ENCODE results near the gene ASS1.

ASS1 gene

GRCh38 chr9:130407916-130408663 is 36.7 kb upstream of the ASS1 start:
- H3K4me1 ChIP-seq (ENCODE audit: control insufficient read depth, insufficient read depth, low read length) = no peaks in the 10 kb centered on the region
- no peak overlapping the region for H3K4me3 ChIP-seq (ENCODE audit: low read depth, low read length)
- no peaks in the 10 kb centered on the region for H3K27me3 ChIP-seq (ENCODE audit: control insufficient read depth, insufficient read depth, low read length)
- H3K9me3 ChIP-seq (ENCODE audit: control insufficient read depth, insufficient read depth, low read length) = no peaks in the 10 kb centered on the region
- no peaks in the 10 kb centered on the region for H3K36me3 ChIP-seq (ENCODE audit: control insufficient read depth, insufficient read depth, low read length)
- H3K9ac ChIP-seq (ENCODE audit: low read depth, low read length) = no peak overlapping the region

- no peaks in the 10 kb centered on the region for H3K36me3 ChIP-seq (ENCODE audit: control insufficient read depth, insufficient read depth, low read length)
Observed at GRCh38 chr9:130408669-130409068, 36.1 kb upstream of the ASS1 start.

GRCh38 chr9:130409246-130409645 is 35.5 kb upstream of the ASS1 start:
- H3K9ac ChIP-seq (ENCODE audit: low read depth, low read length) = no peak overlapping the region
- H3K4me1 ChIP-seq (ENCODE audit: control insufficient read depth, insufficient read depth, low read length) = no peaks in the 10 kb centered on the region
- H3K27me3 ChIP-seq (ENCODE audit: control insufficient read depth, insufficient read depth, low read length) = no peaks in the 10 kb centered on the region
- H3K4me3 ChIP-seq (ENCODE audit: low read depth, low read length) = no peak overlapping the region
- H3K36me3 ChIP-seq (ENCODE audit: control insufficient read depth, insufficient read depth, low read length) = no peaks in the 10 kb centered on the region
- H3K9me3 ChIP-seq (ENCODE audit: control insufficient read depth, insufficient read depth, low read length) = no peaks in the 10 kb centered on the region

More at GRCh38 chr9:130408669-130409068, 36.1 kb upstream of the ASS1 start:
- Histone ChIP-seq H3K9me3 (ENCODE audit: control insufficient read depth, insufficient read depth, low read length) (no peaks in the 10 kb centered on the region), H3K4me1 (ENCODE audit: control insufficient read depth, insufficient read depth, low read length) (no peaks in the 10 kb centered on the region), H3K27me3 (ENCODE audit: control insufficient read depth, insufficient read depth, low read length) (no peaks in the 10 kb centered on the region), H3K4me3 (ENCODE audit: low read depth, low read length) (no peak overlapping the region), H3K9ac (ENCODE audit: low read depth, low read length) (no peak overlapping the region)

- no peaks in the 10 kb centered on the region for H3K9me3 ChIP-seq (ENCODE audit: control insufficient read depth, insufficient read depth, low read length)
- H3K27me3 ChIP-seq (ENCODE audit: control insufficient read depth, insufficient read depth, low read length) = no peaks in the 10 kb centered on the region
- no peaks in the 10 kb centered on the region for H3K4me1 ChIP-seq (ENCODE audit: control insufficient read depth, insufficient read depth, low read length)
- no peak overlapping the region for H3K9ac ChIP-seq (ENCODE audit: low read depth, low read length)
- no peaks in the 10 kb centered on the region for H3K36me3 ChIP-seq (ENCODE audit: control insufficient read depth, insufficient read depth, low read length)
- H3K4me3 ChIP-seq (ENCODE audit: low read depth, low read length) = no peak overlapping the region
Observed at GRCh38 chr9:130410443-130410842, 34.3 kb upstream of the ASS1 start.

- H3K4me3 ChIP-seq (ENCODE audit: low read depth, low read length) = no peak overlapping the region
Observed at GRCh38 chr9:130411566-130411915, 33.2 kb upstream of the ASS1 start.

GRCh38 chr9:130414081-130414731 is 30.6 kb upstream of the ASS1 start:
- H3K27me3 ChIP-seq (ENCODE audit: control insufficient read depth, insufficient read depth, low read length) = no peaks in the 10 kb centered on the region
- H3K9me3 ChIP-seq (ENCODE audit: control insufficient read depth, insufficient read depth, low read length) = no peaks in the 10 kb centered on the region
- H3K4me1 ChIP-seq (ENCODE audit: control insufficient read depth, insufficient read depth, low read length) = no peaks in the 10 kb centered on the region
- no peak overlapping the region for H3K9ac ChIP-seq (ENCODE audit: low read depth, low read length)
- no peak overlapping the region for H3K4me3 ChIP-seq (ENCODE audit: low read depth, low read length)
- no peaks in the 10 kb centered on the region for H3K36me3 ChIP-seq (ENCODE audit: control insufficient read depth, insufficient read depth, low read length)

More at GRCh38 chr9:130411566-130411915, 33.2 kb upstream of the ASS1 start:
- Histone ChIP-seq H3K9ac (ENCODE audit: low read depth, low read length) (no peak overlapping the region), H3K4me1 (ENCODE audit: control insufficient read depth, insufficient read depth, low read length) (no peaks in the 10 kb centered on the region), H3K36me3 (ENCODE audit: control insufficient read depth, insufficient read depth, low read length) (no peaks in the 10 kb centered on the region), H3K9me3 (ENCODE audit: control insufficient read depth, insufficient read depth, low read length) (no peaks in the 10 kb centered on the region), H3K27me3 (ENCODE audit: control insufficient read depth, insufficient read depth, low read length) (no peaks in the 10 kb centered on the region)

GRCh38 chr9:130414910-130415746 is 29.6 kb upstream of the ASS1 start:
- no peaks in the 10 kb centered on the region for H3K36me3 ChIP-seq (ENCODE audit: control insufficient read depth, insufficient read depth, low read length)
- H3K9ac ChIP-seq (ENCODE audit: low read depth, low read length) = no peak overlapping the region
- no peaks in the 10 kb centered on the region for H3K4me1 ChIP-seq (ENCODE audit: control insufficient read depth, insufficient read depth, low read length)
- H3K9me3 ChIP-seq (ENCODE audit: control insufficient read depth, insufficient read depth, low read length) = no peaks in the 10 kb centered on the region
- no peak overlapping the region for H3K4me3 ChIP-seq (ENCODE audit: low read depth, low read length)
- no peaks in the 10 kb centered on the region for H3K27me3 ChIP-seq (ENCODE audit: control insufficient read depth, insufficient read depth, low read length)

GRCh38 chr9:130417602-130418001 is 27.2 kb upstream of the ASS1 start:
- H3K9me3 ChIP-seq (ENCODE audit: control insufficient read depth, insufficient read depth, low read length) = no peaks in the 10 kb centered on the region
- H3K4me3 ChIP-seq (ENCODE audit: low read depth, low read length) = no peak overlapping the region
- no peaks in the 10 kb centered on the region for H3K27me3 ChIP-seq (ENCODE audit: control insufficient read depth, insufficient read depth, low read length)
- no peak overlapping the region for H3K9ac ChIP-seq (ENCODE audit: low read depth, low read length)
- no peaks in the 10 kb centered on the region for H3K36me3 ChIP-seq (ENCODE audit: control insufficient read depth, insufficient read depth, low read length)
- no peaks in the 10 kb centered on the region for H3K4me1 ChIP-seq (ENCODE audit: control insufficient read depth, insufficient read depth, low read length)

- H3K27me3 ChIP-seq (ENCODE audit: control insufficient read depth, insufficient read depth, low read length) = no peaks in the 10 kb centered on the region
- no peak overlapping the region for H3K4me3 ChIP-seq (ENCODE audit: low read depth, low read length)
- no peak overlapping the region for H3K9ac ChIP-seq (ENCODE audit: low read depth, low read length)
- H3K9me3 ChIP-seq (ENCODE audit: control insufficient read depth, insufficient read depth, low read length) = no peaks in the 10 kb centered on the region
- no peaks in the 10 kb centered on the region for H3K4me1 ChIP-seq (ENCODE audit: control insufficient read depth, insufficient read depth, low read length)
- H3K36me3 ChIP-seq (ENCODE audit: control insufficient read depth, insufficient read depth, low read length) = no peaks in the 10 kb centered on the region
Observed at GRCh38 chr9:130418776-130419175, 26.0 kb upstream of the ASS1 start.

- H3K4me3 ChIP-seq (ENCODE audit: low read depth, low read length) = no peak overlapping the region
- H3K9ac ChIP-seq (ENCODE audit: low read depth, low read length) = no peak overlapping the region
- H3K27me3 ChIP-seq (ENCODE audit: control insufficient read depth, insufficient read depth, low read length) = no peaks in the 10 kb centered on the region
- no peaks in the 10 kb centered on the region for H3K36me3 ChIP-seq (ENCODE audit: control insufficient read depth, insufficient read depth, low read length)
- H3K4me1 ChIP-seq (ENCODE audit: control insufficient read depth, insufficient read depth, low read length) = no peaks in the 10 kb centered on the region
- no peaks in the 10 kb centered on the region for H3K9me3 ChIP-seq (ENCODE audit: control insufficient read depth, insufficient read depth, low read length)
Observed at GRCh38 chr9:130419521-130420035, 25.2 kb upstream of the ASS1 start.

- no peaks in the 10 kb centered on the region for H3K9me3 ChIP-seq (ENCODE audit: control insufficient read depth, insufficient read depth, low read length)
- H3K4me1 ChIP-seq (ENCODE audit: control insufficient read depth, insufficient read depth, low read length) = no peaks in the 10 kb centered on the region
- H3K27me3 ChIP-seq (ENCODE audit: control insufficient read depth, insufficient read depth, low read length) = no peaks in the 10 kb centered on the region
- H3K36me3 ChIP-seq (ENCODE audit: control insufficient read depth, insufficient read depth, low read length) = no peaks in the 10 kb centered on the region
- no peak overlapping the region for H3K4me3 ChIP-seq (ENCODE audit: low read depth, low read length)
- no peak overlapping the region for H3K9ac ChIP-seq (ENCODE audit: low read depth, low read length)
Observed at GRCh38 chr9:130421154-130421801, 23.5 kb upstream of the ASS1 start.
